Measurements from ENCODE around the gene MRTFA.

The MRTFA gene

GRCh38 chr22:40400159-40400558 is 236.4 kb downstream of the MRTFA start:
- Histone ChIP-seq H3K27me3 (no peaks in the 10 kb centered on the region), H3K4me1 (ENCODE audit: control insufficient read depth in 1 of 2, insufficient read depth in 1 of 2, low read depth in 1 of 2, low read length in 1 of 2) (peaks cover 64 to 70% of the 10 kb centered on the region in 2 experiments), H3K36me3 (peaks cover 26% of the 10 kb centered on the region), H3K9me3 (no peaks in the 10 kb centered on the region), H3K4me3 (ENCODE audit: low read depth in 1 of 2, low read length in 1 of 2) (peak overlapping the region; percentile 6 to 25), H3K27ac (peak overlapping the region; percentile 91)
- TF ChIP-seq CTCF (IDR thresholded peaks at IDR 0.05) = no peak

DNA sequence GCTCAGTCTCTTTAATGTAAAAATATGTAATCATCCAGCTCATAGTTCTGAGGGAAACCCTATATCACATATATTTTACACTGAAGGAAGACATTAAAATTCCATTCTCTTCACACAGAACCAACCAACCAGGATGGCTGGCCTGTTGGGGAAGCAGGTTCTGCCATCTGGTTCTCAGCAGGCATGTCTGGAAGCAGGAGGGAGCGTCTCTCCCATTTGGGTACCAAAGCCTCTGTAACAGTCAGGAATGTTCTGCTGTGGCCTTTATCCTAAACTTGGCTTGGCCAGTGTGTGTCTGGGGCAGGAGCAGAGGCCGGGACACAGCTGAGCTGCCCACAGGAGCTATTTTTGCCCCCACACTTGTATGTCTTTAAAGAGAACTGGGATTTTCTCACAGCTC is 236.9 kb downstream of the MRTFA start:
- Histone ChIP-seq H3K9me3 (no peaks in the 10 kb centered on the region), H3K4me1 (ENCODE audit: control insufficient read depth in 1 of 2, insufficient read depth in 1 of 2, low read depth in 1 of 2, low read length in 1 of 2) (peaks cover 68 to 74% of the 10 kb centered on the region in 2 experiments), H3K27ac (peak overlapping the region; percentile 91), H3K36me3 (peaks cover 20% of the 10 kb centered on the region), H3K4me3 (ENCODE audit: low read depth in 1 of 2, low read length in 1 of 2) (peak overlapping the region in 1 of 2 experiments; percentile 25), H3K27me3 (no peaks in the 10 kb centered on the region)
- no peak for TF ChIP-seq CTCF (IDR thresholded peaks at IDR 0.05)

DNA sequence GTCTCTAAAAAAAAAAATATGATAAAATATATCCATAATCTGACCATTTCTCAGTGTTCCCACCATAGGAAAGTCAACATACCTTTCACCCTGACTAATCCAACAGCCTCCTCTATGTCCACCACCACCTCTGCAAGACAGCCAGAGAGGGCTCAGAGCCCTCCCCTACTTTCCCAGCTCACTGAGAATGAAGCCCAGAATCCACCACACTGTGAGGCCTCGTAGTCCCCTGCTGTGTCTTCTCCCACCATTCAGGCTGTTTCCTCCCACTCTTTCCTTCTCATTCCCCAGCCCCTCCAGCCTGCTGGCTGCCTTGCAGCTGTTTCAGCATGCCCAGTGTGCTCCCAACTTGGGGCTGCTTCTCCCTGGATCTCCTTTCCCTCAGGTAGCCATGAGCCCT is 239.1 kb downstream of the MRTFA start:
- Histone ChIP-seq H3K36me3 (no peaks in the 10 kb centered on the region), H3K9me3 (no peaks in the 10 kb centered on the region), H3K4me3 (ENCODE audit: low read depth in 1 of 2, low read length in 1 of 2) (no peak overlapping the region), H3K27ac (peak overlapping the region; percentile 7), H3K4me1 (ENCODE audit: control insufficient read depth in 1 of 2, insufficient read depth in 1 of 2, low read depth in 1 of 2, low read length in 1 of 2) (peaks cover 74 to 77% of the 10 kb centered on the region in 2 experiments), H3K27me3 (no peaks in the 10 kb centered on the region)
- no peak for TF ChIP-seq CTCF (IDR thresholded peaks at IDR 0.05)

GRCh38 chr22:40396882-40397281 is 239.6 kb downstream of the MRTFA start:
- Histone ChIP-seq H3K4me1 (ENCODE audit: control insufficient read depth in 1 of 2, insufficient read depth in 1 of 2, low read depth in 1 of 2, low read length in 1 of 2) (peaks cover 77 to 79% of the 10 kb centered on the region in 2 experiments), H3K9me3 (no peaks in the 10 kb centered on the region), H3K27me3 (no peaks in the 10 kb centered on the region), H3K4me3 (ENCODE audit: low read depth in 1 of 2, low read length in 1 of 2) (no peak overlapping the region), H3K36me3 (no peaks in the 10 kb centered on the region), H3K27ac (peak overlapping the region; percentile 28)
- no peak for TF ChIP-seq CTCF (IDR thresholded peaks at IDR 0.05)

- Histone ChIP-seq H3K9me3 (no peaks in the 10 kb centered on the region), H3K36me3 (no peaks in the 10 kb centered on the region), H3K27ac (peak overlapping the region; percentile 41), H3K27me3 (no peaks in the 10 kb centered on the region), H3K4me1 (ENCODE audit: control insufficient read depth in 1 of 2, insufficient read depth in 1 of 2, low read depth in 1 of 2, low read length in 1 of 2) (peaks cover 67 to 69% of the 10 kb centered on the region in 2 experiments), H3K4me3 (ENCODE audit: low read depth in 1 of 2, low read length in 1 of 2) (no peak overlapping the region)
- TF ChIP-seq CTCF (IDR thresholded peaks at IDR 0.05) = no peak
These were observed 240.9 kb downstream of the MRTFA start for GRCh38 chr22:40395607-40396006.

- no peaks in the 10 kb centered on the region for H3K36me3 ChIP-seq
- no peak overlapping the region for H3K4me3 ChIP-seq (ENCODE audit: low read depth in 1 of 2, low read length in 1 of 2)
- no peaks in the 10 kb centered on the region for H3K27me3 ChIP-seq
- peaks cover 61 to 65% of the 10 kb centered on the region in 2 experiments for H3K4me1 ChIP-seq (ENCODE audit: control insufficient read depth in 1 of 2, insufficient read depth in 1 of 2, low read depth in 1 of 2, low read length in 1 of 2)
- no peak for TF ChIP-seq CTCF (IDR thresholded peaks at IDR 0.05)
- H3K27ac ChIP-seq = no peak overlapping the region
- no peaks in the 10 kb centered on the region for H3K9me3 ChIP-seq
These were observed 241.9 kb downstream of the MRTFA start for GRCh38 chr22:40394607-40395006.
